Breast epithelium (tissue), 3 donors: ENCODE data around the gene ZNF205.

Experiments used
- CTCF ChIP-seq, 3 donors: fragments of 450-650 bp; IDR thresholded peaks; one replicate each; pipeline ENCODE4 v1.5.1; 2016 to 2017; ENCODE audit warnings: antibody characterized with exemption in 3 of 3, mild to moderate bottlenecking in 3 of 3, moderate library complexity in 3 of 3
- POLR2AphosphoS5 ChIP-seq, 3 donors: sonication (generic); formaldehyde crosslinking; IDR thresholded peaks; one replicate each; pipeline ENCODE4 v1.6.1; 2017; ENCODE audit warnings: antibody characterized with exemption in 3 of 3

GRCh38 chr16:3084491-3084890 lies 27.9 kb upstream of the ZNF205 start:
- TF ChIP-seq POLR2AphosphoS5 (IDR thresholded peaks at IDR 0.05) (no peak), CTCF (IDR thresholded peaks at IDR 0.05) (no peak)
